ENCODE measurements around the gene PDRG1. TPM values are rescaled to one million over a fixed set of nuclear protein-coding genes. Genes with fewer than 3 reads are reported as not detected.

PDRG1 gene
- 7.2 and 7.9 TPM in 2 replicates for total RNA-seq

DNA sequence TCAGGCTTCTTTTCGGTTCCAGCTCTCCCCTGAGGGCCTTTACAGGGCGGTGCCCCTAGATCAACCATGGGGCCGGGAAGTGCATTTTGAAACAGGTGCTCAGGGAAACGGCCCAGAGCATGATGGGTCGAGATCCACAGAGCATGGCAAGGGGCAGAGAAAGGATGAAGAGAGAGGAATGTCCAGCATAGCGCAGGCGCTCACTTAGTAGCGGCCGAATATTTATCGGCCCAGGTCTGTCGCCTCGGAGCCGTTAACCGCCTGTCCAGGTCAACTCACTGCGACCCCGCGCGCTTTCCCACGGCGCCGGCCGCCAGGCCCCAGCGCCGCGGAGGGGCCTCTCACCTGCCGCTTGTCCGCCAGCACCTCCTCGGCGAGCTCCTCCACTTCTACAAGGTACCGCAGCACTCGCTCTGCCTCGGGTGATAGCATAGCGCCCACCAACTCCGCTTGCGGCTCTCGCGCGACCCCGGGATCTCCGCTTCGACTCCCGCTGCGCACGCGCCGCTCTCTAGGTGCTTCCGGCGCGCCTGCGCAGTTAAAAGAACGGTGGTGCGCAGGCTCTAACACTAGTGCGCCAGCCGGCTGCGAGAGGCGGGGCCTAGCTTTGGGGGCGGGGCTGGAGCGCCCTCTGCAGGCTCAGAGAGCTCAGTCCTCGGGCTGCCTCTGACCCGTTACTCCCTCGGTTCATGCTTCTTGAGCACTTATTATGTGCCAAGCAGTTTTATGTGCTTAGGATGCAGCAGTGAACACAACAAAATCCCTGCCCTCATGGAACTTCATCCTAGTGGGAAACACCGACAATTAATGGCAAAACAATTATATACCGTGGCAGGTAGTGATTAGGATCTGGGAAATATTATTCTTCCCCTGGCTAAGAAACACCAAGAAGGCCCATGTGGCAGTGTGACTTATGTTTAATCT, at the start of gene PDRG1:
TSS of gene PDRG1 (minus strand) at position 517 of the 924 bp plus-strand sequence. CDS start at position 432, 85 bp downstream.

GRCh38 chr20:31967830-31968249, 16.0 kb upstream of the PDRG1 start, which contains the start of gene XKR7:
TSS of gene XKR7 (plus strand) at chr20:31968151. CDS start at chr20:31968176, 25 bp downstream.

Other genes with a start within 250 kb of the PDRG1 start
- gene BCL2L1, start 229.2 kb downstream of the PDRG1 start, total RNA-seq, result 122 and 130 TPM in 2 replicates
- gene TPX2, start 212.8 kb downstream of the PDRG1 start, total RNA-seq, result 122 and 127 TPM in 2 replicates
- gene MYLK2, start 132.7 kb downstream of the PDRG1 start, total RNA-seq, result 0.17 and 0.30 TPM in 2 replicates
- not detected in 2 replicates for gene FOXS1, start 106.4 kb downstream of the PDRG1 start, total RNA-seq
- gene DUSP15, start 81.5 kb downstream of the PDRG1 start, total RNA-seq, result 0.30 TPM in 1 of 2 replicates, not detected in the other
- gene TTLL9, start 81.4 kb downstream of the PDRG1 start, total RNA-seq, result not detected in 2 replicates
- gene XKR7, start 16.1 kb upstream of the PDRG1 start, total RNA-seq, result under 0.01 TPM in 1 of 2 replicates, not detected in the other
- not detected in 2 replicates for gene CCM2L, start 58.4 kb upstream of the PDRG1 start, total RNA-seq
- gene HCK, start 100.2 kb upstream of the PDRG1 start, total RNA-seq, result not detected in 2 replicates
- 24.9 and 28.1 TPM in 2 replicates for gene TM9SF4, start 157.7 kb upstream of the PDRG1 start, total RNA-seq

Data from bronchus fibroblast of lung (primary cell).